Stimulated activated CD4-positive, alpha-beta T cell treated with anti-CD3 and anti-CD28 coated beads, Interleukin-15, amount 100 ng/mL, for 48 hours (primary cell): ENCODE results near the gene UBE2R2.
"Not testable (repeated sequence)": the region's sequence is repeated elsewhere in the genome, so short reads cannot be mapped to it uniquely, and the experiment has no call there.

Source experiments
- DNase-seq, 2 donors: peaks; one replicate each; pipeline ENCODE4 v3.0.0-alpha.2; 2020; ENCODE audit warnings: low read depth in 2 of 2

Gene UBE2R2

DNA sequence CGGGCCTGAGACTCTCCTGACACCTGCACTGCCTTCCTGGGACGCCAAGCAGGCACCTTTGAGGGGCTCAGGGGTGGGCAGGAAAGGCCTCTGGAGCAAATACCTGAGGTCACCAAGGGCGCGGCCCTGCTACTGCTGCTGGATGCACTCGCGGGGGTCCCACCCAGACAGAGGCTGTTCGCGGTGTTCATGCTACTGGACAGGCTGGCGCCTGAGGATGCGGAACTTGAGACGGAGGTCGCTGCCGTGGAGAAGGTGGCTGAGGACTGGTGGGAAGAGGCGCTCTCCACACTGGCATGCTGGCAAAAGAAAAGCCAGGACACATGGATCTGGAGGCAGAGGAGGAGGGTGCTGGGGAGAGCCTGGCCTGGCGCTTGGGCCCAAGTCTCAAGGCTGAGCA is 110.7 kb downstream of the UBE2R2 start:
- no peak for DNase-seq

DNA sequence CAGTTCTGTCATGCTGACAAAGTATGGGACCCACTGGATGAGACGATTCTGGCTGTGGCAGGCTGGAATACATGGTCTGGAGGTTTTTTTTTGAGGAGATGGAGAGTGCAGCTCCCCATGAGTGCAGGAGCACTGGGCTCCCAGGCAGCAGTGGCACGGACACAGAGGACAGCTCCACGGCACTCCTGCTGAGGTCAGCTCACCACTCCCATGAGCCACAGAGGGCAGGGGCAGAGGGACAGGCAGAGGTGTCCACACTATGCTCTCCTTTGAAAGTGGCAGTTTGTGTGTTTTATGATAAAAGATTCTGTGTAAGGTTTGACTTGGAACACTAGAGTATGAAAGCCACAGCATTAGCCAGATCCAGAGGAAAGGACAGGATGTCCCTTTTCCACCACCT is 114.4 kb downstream of the UBE2R2 start:
- DNase-seq = no peak

DNA sequence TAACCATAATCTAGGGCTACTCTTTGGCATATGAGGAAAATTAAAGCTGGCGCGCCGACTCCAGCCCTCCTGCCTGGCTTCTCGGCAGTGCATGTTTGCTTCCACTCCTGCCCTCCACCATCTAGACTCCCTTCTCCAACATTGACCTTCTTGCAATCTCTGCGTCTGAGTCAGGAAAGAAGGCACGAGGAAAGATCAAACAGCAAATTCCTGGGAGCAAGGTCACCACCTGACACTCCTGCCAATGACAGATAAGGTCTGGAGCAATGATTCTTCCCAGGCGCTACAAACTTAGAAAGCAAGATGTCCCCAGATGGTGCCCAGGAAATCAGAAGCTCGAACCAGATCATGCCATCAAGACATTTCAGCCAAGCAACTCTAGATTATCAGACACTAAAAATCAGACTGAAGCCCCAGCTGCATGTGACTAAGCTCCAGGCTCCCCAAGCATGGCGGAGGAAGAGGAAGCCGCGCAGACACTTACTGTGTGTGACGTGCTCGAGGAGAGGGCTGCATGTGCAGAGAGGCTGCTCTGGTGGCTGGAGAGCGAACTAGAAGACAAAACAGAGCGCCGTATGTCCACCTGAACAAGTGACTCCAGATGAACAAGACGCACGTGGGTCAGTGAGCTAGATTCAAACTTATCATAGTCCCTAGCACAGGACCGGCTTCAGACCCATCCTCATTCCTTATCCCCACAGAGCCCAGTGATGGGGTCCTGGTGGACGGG is 115.3 kb downstream of the UBE2R2 start:
- DNase-seq = no peak

DNA sequence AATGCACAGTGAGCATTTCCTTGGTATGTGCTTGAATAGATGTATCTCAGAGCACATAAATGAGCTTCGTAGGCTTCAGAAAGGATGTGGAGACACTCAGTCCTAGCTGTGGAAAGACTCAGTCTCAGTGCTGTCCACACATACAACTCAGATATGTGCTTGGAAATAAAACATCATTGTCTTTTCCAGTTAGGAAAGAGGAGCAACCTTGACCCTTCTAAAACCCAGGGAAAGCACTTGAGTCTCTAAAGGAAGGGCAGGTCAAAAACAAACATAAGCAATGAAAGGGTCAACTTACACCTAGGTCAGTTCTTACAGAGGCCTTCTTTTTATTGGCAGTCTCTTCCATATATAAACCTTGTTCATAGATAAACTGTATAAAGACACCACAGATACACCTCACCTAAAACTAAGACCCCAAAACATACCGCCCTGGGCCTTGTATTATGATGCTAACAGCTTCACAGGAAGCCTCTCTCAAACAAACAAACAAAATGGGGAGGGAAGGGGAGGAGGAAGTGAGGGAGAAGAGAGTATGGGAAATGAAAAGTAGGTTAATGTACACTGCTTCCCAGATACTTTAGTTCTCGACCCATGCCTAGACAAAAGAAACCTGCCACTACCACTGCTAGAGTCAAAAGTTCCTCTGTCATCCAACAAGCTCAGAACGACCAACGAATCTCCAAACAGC is 117.4 kb downstream of the UBE2R2 start:
- DNase-seq = no peak

DNA sequence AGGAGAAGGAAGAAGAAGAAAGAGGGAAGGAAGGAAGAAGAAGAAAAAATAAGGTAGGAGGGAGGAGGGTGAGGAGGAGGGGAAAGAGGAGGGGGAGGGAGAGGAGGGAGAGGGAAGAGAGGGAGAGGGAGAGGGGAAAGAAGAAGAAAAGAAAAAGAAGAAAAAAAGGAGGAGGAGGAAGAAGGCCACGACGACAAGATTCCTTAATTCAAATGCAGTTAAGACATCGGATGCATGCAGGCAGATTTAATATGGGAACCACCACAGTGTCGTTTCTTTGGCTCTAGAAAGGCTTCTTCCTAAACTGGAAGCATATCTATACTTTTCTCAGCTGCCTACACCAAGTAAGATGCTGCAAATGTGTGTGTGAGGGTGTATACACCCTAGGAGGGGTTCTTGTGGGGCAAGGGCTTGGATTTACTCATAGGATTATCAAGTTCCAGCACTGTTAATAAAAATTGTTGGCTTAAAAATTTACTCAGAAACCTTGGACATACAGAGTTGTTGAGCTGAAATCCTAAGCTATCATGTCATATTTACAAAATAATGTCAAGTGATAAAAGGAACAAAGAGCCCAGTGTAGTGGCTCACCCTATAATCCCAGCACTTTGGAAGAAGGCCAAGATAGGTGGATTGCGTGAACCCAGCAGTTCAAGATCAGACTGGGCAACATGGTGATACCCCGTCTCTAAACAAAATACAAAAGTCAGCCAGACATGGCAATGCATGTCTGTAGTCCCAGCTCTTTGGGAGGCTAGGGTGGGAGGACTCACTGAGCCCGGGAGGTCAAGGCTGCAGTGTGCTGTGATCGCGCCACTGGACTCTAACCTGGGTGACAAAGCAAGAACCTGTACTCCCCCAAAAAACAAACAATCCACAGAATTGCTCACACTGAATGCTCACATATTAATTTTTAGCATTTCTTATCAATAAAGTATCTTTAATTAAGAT is 123.2 kb downstream of the UBE2R2 start:
- DNase-seq = no peak

- DNase-seq = no peak
Observed at GRCh38 chr9:33942471-33943083, 125.6 kb downstream of the UBE2R2 start.

GRCh38 chr9:33943389-33943788 is 126.4 kb downstream of the UBE2R2 start:
- DNase-seq = no peak

DNA sequence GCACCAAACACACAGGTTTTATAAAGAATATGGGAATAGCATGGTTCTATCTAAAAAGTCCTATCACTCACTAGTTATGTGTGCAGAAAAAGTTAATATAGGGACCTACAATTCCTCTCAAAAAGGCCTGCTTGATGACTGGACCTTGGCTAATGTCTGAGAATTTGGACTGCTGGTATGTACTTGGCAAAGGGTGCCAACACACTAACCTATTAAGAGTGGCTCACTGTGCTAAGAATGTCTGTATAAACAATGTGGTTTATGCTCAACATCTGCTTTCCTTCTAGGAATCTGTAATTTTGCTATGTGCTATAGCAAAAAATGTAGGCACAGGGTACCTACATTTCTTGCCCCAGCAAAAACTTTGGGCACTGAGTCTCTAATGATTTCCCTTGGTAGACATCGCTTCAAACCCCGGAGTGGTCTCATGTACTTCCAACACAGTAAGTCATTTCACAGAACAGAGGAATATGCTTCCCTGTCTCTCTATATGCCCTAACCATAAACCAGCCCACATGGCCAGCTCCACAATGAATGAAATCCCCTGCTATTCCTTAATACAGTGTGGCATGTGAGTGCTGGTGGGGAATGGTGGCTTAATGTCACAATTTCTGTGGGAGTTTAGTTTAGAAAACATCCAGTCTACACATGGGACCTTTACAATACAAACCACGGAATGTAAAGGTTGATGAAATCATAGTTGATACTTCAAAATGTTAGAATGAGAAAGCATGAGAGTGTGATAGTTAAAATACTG is 130.0 kb downstream of the UBE2R2 start:
- DNase-seq = no peak

DNA sequence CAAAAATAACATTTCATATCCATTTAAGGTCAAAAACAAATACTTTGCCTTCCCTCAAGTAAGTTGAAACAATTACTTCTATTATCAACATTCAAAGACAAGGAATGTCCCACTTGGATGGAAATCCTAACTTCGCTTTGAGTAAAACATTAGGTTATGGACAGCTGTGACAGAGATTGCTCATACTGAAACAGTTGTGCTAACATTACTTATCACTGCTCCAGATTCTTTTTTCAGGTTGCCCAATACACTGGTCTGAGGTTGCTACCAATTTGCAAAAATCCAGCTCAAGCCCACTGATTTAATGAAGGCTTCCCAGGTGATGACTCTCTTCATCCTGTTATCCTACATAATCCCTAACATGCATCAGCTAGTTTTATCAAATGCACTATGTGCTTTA is 133.4 kb downstream of the UBE2R2 start:
- DNase-seq = no peak

- no peak for DNase-seq
Observed at GRCh38 chr9:33952066-33952465, 135.1 kb downstream of the UBE2R2 start.

GRCh38 chr9:33956544-33956943 is 139.6 kb downstream of the UBE2R2 start:
- DNase-seq = no peak

DNA sequence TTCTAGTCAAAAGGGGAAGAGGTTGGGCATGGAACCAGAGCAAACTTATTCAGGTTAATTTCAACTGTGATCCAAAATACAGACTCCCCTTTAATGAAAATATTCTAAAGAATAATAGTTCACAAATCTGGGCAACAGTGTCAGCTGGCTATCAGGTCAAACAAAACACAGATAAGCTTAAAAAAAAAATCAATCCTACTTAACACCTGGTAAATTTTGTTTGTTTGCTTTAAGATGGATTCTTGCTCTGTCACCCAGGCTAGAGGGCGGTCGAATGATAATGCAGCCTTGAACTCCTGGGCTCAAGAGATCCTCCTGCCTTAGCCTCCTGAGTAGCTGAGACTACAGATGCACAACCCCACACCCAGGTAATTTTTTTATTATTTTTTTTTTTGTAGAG is 142.8 kb downstream of the UBE2R2 start:
- no peak for DNase-seq

DNA sequence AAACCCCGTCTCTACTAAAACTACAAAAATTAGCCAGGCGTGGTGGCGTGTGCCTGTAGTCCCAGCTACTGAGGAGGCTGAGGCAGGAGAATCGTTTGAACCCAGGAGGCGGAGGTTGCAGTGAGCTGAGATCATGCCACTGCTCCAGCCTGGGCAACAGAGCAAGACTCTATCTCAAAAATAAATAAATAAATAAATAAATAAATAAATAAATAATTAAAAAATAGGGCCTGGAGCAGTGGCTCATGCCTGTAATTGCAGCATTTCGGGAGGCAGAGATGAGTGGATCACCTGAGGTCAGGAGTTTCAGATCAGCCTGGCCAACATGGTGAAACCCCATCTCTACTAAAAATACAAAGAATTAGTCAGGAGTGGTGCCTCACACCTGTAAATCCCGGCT is 145.5 kb downstream of the UBE2R2 start:
- DNase-seq = not testable (repeated sequence)

GRCh38 chr9:33964086-33964768 is 147.3 kb downstream of the UBE2R2 start:
- DNase-seq = no peak
